Tibial nerve (tissue), 4 donors: ENCODE results near the gene STYX. TPM values are rescaled to one million over a fixed set of nuclear protein-coding genes. Genes with fewer than 3 reads are reported as not detected.

ENCODE experiments used
- DNase-seq, 2 donors: peaks; one replicate each; pipeline ENCODE4 v3.0.0-alpha.2; 2019; ENCODE audit warnings: low spot score in 2 of 2
- H3K27ac ChIP-seq, 4 donors: fragments of 200-600 bp; sonication (generic) in 3 of 4; one replicate each; pipeline ENCODE4 v1.5.1; 2017 to 2019; ENCODE audit warnings: mild to moderate bottlenecking in 1 of 4
- H3K27me3 ChIP-seq, 2 donors: fragments of 200-600 bp; sonication (generic) in 1 of 2; one replicate each; pipeline versions ENCODE4 v1.5.1 to v1.6.0; 2017 to 2019
- H3K36me3 ChIP-seq, 3 donors: fragments of 200-600 bp; sonication (generic); one replicate each; pipeline ENCODE4 v1.5.1; 2018 to 2019
- H3K4me1 ChIP-seq, 4 donors: fragments of 200-600 bp; sonication (generic) in 3 of 4; one replicate each; pipeline ENCODE4 v1.5.1; 2017 to 2019
- H3K4me3 ChIP-seq, 4 donors: fragments of 200-600 bp; sonication (generic) in 3 of 4; one replicate each; pipeline ENCODE4 v1.5.1; 2017 to 2019; ENCODE audit warnings: mild to moderate bottlenecking in 1 of 4, moderate library complexity in 1 of 4
- H3K9me3 ChIP-seq, 4 donors: fragments of 200-600 bp; sonication (generic) in 3 of 4; one replicate each; pipeline ENCODE4 v1.5.1; 2017 to 2019
- CTCF ChIP-seq, 5 experiments: fragments of 200-600 bp in 3 of 5; fragments of 450-650 bp in 2 of 5; sonication (generic) in 3 of 5; IDR thresholded peaks; one replicate each; pipeline ENCODE4 v1.5.1; 2016 to 2019; ENCODE audit warnings: antibody characterized with exemption in 5 of 5, mild to moderate bottlenecking in 3 of 5, moderate library complexity in 2 of 5
- EP300 ChIP-seq, 2 donors: sonication (generic); formaldehyde crosslinking; IDR thresholded peaks; one replicate each; pipeline ENCODE4 v1.6.1; 2017; ENCODE audit warnings: antibody characterized with exemption in 2 of 2, mild to moderate bottlenecking in 1 of 2
- POLR2A ChIP-seq, 2 donors: fragments of 450-650 bp; IDR thresholded peaks; one replicate each; pipeline ENCODE4 v1.6.1; 2017; ENCODE audit warnings: antibody characterized with exemption in 2 of 2, mild to moderate bottlenecking in 2 of 2, moderate library complexity in 2 of 2
- WGBS, 2 donors: methylation state at CpG; one replicate each; pipeline ENCODE4 v1.1.5; 2018; 5-methylcytosine and 5-hydroxymethylcytosine counted together
- total RNA-seq, 4 donors: library from RNA; depleted of rRNA; stranded (reverse); fragments of >200 nt; gene quantifications; one replicate each; pipeline ENCODE4 v1.1.0, GENCODE V29; 2016

Gene STYX
- total RNA-seq, 4 donors from 2014 or later: 9.9 to 13.8 (median 11.8) TPM

DNA sequence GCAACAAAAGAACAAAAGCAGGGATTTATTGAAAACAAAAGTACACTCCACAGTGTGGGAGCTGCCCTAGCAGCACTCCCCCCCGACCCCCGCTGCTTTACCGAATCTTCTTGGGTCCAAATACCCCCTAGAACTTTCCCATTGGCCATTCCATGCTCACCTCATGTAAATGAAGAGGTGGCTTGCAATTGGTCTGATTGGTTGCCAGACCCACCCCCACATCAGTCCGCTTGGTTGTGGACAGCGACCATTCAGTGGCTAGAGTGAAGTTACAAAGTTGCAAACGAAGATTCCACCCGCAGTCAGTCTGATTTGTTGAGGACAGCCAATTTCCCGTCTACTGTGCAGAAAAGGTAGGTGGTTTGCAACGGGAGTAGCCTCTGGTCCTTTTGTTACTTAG is 3.9 kb downstream of the STYX start:
- peaks cover 0 to 15% (median 4%) of the 10 kb centered on the region in 4 donors for H3K4me1 ChIP-seq
- H3K36me3 ChIP-seq: peaks cover 0 to 37% (median 0%) of the 10 kb centered on the region in 3 donors
- WGBS, 2 donors: 96 to 98% methylated on average over 9 of the region's 9 CpGs
- no peak overlapping the region for H3K27ac ChIP-seq
- no peaks in the 10 kb centered on the region for H3K9me3 ChIP-seq
- no peak overlapping the region for H3K4me3 ChIP-seq
- TF ChIP-seq POLR2A (IDR thresholded peaks at IDR 0.05) (no peak), EP300 (IDR thresholded peaks at IDR 0.05) (no peak), CTCF (IDR thresholded peaks at IDR 0.05) (no peak)
- no peak for DNase-seq
- H3K27me3 ChIP-seq: no peaks in the 10 kb centered on the region

GRCh38 chr14:52735921-52736489 is 6.0 kb downstream of the STYX start:
- TF ChIP-seq CTCF (IDR thresholded peaks at IDR 0.05): no peak
- no peak for TF ChIP-seq EP300 (IDR thresholded peaks at IDR 0.05)
- Histone ChIP-seq H3K36me3 (peaks cover 0 to 34% (median 0%) of the 10 kb centered on the region in 3 donors), H3K4me3 (no peak overlapping the region), H3K4me1 (peaks cover 0 to 11% (median 3%) of the 10 kb centered on the region in 4 donors), H3K27ac (no peak overlapping the region), H3K27me3 (no peaks in the 10 kb centered on the region), H3K9me3 (no peaks in the 10 kb centered on the region)
- 69 to 84% methylated on average over 1 of the region's 1 CpG for WGBS, 2 donors
- no peak for DNase-seq

DNA sequence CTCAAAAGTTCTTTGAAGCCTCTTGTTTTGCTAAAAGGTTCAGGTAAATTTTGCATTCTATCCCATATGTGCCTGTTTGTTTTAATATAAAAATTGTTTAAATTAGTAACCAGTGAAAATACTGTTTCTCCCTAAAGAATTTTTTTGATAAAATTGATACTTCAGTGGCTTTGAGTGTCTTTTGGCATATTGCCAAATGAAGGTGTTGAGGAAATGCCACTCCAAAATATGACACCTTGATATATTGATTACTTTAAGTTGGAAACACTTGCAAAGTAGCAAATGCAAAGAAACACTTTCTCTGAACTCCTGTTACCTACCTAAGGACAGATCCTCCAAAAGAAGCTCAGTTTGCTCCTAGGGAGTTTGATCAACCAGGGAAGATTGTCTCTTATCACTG is 8.4 kb downstream of the STYX start:
- Histone ChIP-seq H3K27ac (no peak overlapping the region), H3K4me3 (no peak overlapping the region), H3K27me3 (no peaks in the 10 kb centered on the region), H3K36me3 (peaks cover 0 to 22% (median 0%) of the 10 kb centered on the region in 3 donors), H3K9me3 (no peaks in the 10 kb centered on the region), H3K4me1 (peaks cover 0 to 8% (median 1%) of the 10 kb centered on the region in 4 donors)
- DNase-seq: no peak
- no peak for TF ChIP-seq POLR2A (IDR thresholded peaks at IDR 0.05)
- TF ChIP-seq EP300 (IDR thresholded peaks at IDR 0.05): no peak
- no peak for TF ChIP-seq CTCF (IDR thresholded peaks at IDR 0.05)

- H3K27ac ChIP-seq: no peak overlapping the region
- DNase-seq: no peak
- TF ChIP-seq EP300 (IDR thresholded peaks at IDR 0.05) (no peak), POLR2A (IDR thresholded peaks at IDR 0.05) (no peak), CTCF (IDR thresholded peaks at IDR 0.05) (no peak)
- H3K4me1 ChIP-seq: peaks cover 0 to 16% (median 1%) of the 10 kb centered on the region in 4 donors
- peaks cover 0 to 11% (median 0%) of the 10 kb centered on the region in 3 donors for H3K36me3 ChIP-seq
- no peak overlapping the region for H3K4me3 ChIP-seq
- H3K27me3 ChIP-seq: no peaks in the 10 kb centered on the region
- WGBS, 2 donors: 74 to 78% methylated on average over 1 of the region's 1 CpG
- H3K9me3 ChIP-seq: no peaks in the 10 kb centered on the region
These were observed 10.8 kb downstream of the STYX start for GRCh38 chr14:52740751-52741150.

- Histone ChIP-seq H3K36me3 (peaks cover 0 to 11% (median 0%) of the 10 kb centered on the region in 3 donors), H3K27ac (peak overlapping the region in 3 of 4 donors; percentile 49 to 66 (median 50)), H3K9me3 (no peaks in the 10 kb centered on the region), H3K27me3 (no peaks in the 10 kb centered on the region), H3K4me3 (no peak overlapping the region), H3K4me1 (peaks cover 0 to 16% (median 1%) of the 10 kb centered on the region in 4 donors)
- TF ChIP-seq POLR2A (IDR thresholded peaks at IDR 0.05): no peak
- TF ChIP-seq EP300 (IDR thresholded peaks at IDR 0.05): no peak
- TF ChIP-seq CTCF (IDR thresholded peaks at IDR 0.05): no peak
- DNase-seq: no peak
These were observed 11.9 kb downstream of the STYX start for GRCh38 chr14:52741865-52742264.
